ENCODE results near the gene OLFML2A.

GRCh38 chr9:124790301-124790700 is 13.4 kb downstream of the OLFML2A start:
- TF ChIP-seq CTCF (IDR thresholded peaks at IDR 0.05) (no peak), POLR2A (IDR thresholded peaks at IDR 0.05) (no peak)

Data from lower leg skin (tissue), 3 donors.